ENCODE data around the gene DGKD.

The DGKD gene

DNA sequence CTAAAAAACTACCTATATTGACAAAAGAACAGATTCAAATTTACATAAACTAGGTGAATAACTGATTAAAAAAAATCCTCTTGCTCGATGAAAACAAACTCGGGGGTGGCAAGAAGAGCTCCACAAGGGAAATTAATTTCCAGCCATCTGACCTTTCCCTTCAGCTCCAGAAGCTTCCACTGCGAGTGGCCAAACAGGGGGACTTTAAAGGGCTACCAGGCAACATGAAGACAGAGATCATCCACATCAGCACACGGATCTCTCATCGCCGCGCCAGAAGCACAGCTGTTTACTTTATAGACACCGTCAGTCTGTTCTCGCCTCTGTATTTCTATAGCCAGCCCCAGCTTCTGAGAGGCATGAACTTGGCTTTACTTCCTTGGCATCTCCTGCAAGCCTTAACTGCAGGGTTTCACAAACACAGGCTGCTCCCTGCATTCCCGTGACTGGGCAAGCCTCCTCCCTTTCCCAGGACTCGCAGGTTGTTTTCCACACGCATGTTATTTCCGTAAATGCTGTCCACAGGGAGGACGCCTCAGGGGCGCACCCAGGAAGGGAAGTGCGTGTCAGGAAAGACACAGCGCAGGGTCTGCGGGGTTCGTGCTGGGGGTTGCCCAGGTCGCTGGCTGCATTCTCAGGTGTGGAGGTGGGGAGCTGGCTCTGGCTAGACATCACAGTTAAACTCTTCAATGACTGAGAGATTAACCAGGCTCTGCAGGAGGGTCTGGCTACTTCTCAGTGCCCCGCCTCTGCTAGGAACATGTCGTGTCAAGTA, 127.3 kb downstream of the DGKD start:
- DNase-seq: no peak

DNA sequence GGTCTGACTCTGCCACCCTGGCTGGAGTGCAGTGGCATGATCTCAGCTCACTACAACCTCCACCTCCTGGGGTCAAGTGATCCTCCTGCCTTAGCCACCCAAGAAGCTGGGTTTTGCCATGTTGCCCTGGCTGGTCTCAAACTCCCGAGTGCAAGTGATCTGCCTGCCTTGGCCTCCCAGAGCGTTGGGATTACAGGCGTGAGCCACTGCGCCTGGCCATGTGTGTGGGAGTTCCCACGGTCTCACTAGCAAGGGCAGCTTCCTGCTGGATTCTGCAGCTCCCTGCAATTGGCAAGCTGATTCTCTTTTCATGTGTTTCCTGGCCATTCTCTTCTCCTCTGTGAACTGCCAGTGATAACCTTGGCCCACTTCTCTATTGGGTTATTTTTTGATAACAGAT, 128.3 kb downstream of the DGKD start:
- DNase-seq: no peak

DNA sequence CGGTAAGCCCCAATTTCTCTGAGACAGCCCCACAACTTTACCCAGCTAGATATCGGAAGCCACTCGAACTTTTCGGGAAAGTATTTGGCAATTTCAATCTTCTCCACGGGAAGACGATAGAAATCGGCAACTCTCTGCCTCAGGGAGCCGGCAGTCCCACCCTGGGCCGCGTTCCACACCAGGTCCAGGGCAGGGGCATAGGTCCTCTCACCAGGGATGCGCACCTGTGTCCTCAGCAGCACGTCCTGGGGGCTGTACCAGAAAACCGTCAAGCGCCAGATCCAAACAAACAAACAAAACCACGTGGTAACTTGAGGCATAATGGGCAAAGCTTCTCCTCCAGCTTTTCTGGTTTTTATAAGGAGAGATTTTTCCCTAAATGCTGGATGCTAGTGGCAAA, 131.4 kb downstream of the DGKD start:
- DNase-seq: no peak

DNA sequence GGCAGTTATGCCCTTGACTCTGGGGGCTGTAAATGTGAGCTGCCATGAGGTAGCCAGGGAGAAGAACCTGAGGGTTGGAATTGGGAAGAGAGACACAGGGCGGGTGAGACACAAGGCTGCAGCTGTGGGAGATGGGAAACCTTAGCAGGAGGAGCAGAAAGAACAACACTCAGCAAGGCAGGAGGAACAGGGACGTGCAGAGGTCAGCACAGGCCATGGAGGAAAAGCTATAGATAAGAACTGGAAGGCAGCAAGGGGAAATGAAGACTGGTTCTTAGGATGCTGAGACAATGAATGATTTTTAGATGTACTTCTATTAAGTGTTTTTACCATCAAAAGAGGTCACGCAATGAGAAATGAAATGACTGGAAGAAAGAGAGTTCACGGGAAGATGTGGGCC, 132.1 kb downstream of the DGKD start:
- no peak for DNase-seq

DNA sequence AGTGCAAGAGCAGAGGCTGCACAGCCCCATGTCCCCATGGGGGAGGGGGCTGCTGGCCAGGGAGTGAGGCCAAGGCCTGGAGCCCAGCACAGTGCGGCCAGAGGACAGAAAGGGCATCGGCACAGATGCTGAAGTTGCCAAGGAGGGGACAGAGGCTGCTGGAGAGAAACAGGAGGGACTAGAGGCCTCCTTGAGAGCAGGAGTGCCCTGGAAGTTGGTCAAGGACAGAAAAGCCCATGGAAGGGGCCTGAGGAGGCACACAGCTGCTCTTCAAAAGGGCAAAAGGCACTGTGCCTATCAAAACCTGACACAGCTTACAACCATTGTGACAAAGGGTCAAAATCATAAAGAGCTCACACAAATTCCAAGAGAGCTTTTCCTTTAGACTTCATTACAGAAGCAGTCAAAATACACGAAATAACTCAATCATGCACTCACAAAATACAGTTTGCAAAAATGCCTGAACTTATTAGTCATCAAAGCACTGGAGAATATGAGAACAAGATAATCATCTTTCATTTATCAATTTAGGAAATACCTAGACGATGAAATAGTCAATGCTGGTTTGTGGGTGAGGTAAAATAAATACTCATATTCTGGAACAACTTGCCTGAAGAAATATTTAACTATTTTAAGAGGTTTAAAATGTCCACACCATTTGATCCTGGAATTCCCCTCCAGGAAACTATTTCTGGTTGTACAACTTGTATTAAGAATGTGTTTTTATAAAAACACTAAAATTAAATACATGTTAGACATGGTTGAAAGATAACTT, 132.7 kb downstream of the DGKD start:
- DNase-seq: peak; percentile 91

DNA sequence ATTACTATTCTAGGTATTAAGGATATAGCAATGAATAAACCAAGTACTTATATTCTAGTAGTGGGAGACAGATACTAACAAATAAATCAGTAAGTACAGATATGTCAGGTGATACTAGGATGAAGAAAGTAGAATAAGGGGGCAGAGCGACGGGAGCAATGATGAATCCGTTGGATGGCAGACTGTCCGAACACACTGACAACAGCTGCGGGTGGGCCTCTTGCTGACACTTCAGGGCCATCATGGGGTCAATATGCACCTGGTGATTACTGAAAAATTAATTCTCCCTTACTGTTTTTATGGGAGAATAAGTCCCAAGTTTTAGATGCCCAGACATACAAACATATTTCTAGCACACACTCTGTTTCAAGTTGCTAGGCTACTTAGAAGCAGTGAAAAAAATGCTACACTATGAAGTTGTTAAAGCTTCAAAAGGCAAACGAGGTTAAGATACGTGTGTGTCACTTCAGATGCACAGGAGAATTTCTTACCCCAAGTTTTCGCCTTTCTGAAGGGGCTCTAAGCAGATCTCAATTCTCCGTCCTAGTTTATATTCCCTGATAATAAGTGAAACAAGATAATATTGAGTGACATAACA, 133.6 kb downstream of the DGKD start:
- no peak for DNase-seq

DNA sequence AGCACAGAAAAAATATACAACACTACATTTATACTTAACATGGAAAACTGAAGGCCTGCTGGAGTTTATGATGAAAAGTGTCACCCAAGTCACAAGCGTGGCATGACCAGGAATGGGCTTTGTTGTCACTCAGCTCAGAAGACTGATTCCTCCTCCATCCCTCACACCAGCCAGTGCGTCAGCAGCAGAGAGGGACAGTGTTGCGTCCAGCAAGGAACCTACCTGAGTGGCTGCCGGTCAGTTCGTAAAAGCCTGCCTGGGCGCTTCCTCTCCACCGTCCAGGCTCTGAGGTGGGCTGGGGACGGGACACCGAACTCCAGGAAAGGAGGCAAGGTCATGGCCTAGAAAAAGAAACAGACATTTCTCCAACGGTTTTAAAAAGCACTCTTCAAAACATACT, 134.8 kb downstream of the DGKD start:
- no peak for DNase-seq

DNA sequence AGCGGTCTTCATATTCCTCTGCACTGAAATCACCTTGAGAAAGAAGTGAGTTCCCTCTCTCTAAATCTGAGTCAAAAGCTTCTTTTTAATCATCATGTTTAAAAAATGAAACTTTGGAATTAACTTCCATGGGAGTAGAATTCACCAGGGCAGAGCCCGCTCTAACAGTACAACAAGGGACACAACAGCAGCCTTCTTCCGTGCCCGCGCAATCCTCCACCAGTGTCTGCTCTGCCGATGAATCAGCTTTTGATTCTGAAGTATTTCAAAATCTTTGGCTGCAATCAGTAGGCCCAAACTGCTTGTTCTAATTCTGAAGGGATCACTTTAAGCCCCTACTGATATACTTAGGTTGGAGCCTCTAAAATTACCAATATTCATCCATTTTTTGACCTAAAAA, 135.4 kb downstream of the DGKD start:
- DNase-seq: peak; percentile 25

DNA sequence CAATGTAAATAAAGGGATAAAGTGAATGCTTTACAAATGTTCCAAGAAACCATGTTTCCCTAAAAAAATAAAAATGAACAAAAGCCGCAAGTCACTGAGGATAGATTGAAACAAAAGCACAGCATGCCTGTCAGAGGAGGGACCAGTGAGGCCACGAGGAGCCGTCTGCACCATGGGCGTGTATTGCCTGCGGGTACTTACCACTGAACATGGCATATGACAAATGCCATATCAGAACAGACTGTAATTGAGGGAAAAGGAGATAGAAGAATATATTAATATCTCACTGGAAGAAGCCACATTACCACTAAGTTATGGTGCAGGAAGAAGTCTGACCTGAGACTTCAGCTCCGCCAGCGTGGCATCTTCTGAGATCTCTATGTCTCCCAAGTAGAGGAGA, 136.5 kb downstream of the DGKD start:
- no peak for DNase-seq

DNA sequence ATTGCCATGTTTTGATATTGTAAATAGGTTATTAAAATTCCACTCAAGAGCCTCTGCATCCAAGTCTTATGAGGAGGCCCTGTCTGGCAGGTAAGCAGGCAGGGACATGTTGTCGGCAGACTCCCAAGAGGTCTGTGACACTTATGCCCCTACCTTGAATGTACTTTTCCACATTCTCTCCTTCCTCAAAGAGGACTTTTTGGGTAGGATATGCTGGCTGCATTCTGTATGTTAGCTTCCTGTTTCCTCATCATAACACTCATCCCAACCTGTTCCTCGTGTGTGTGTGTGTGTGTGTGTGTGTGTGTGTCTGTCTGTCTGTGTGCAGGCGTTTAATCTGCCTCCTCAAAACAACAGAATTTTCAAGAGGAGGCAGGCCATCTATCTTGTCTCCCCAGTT, 137.0 kb downstream of the DGKD start:
- DNase-seq: no peak

DNA sequence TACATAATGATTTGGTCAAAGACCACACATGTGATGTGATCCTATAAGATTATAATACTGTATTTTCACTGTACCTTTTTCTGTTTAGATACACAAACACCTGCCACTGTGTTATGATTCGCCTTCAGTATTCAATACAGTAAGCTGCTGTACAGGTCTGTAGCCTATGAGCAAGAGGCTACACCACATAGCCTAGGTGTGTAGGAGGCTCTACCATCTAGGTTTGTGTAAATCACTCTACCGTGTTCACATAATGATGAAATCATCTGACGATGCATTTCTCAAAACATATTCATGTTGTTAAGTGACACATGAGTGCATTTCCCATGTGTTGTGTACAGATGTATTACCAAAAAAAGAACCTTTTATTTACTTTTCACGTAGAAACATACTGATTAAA, 137.8 kb downstream of the DGKD start:
- no peak for DNase-seq

DNA sequence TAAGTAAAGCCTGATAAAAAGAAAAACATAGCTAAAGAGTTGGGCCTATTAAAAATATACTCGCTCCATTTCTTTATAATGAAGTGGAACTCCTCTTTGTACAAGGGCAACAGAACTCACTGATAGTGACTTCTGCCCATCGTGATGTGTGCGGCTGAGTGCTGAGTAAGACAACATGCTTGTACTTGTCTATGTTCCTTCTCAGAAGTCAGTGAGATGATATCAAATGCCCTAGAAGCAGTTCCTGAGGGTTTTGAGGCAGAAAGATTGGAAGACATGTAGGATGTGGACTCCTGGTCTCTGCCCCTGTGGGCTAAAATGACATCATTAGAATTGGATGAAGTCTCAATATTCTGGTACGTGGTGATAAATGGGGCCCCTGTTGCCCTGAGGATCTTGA, 138.5 kb downstream of the DGKD start:
- DNase-seq: no peak

DNA sequence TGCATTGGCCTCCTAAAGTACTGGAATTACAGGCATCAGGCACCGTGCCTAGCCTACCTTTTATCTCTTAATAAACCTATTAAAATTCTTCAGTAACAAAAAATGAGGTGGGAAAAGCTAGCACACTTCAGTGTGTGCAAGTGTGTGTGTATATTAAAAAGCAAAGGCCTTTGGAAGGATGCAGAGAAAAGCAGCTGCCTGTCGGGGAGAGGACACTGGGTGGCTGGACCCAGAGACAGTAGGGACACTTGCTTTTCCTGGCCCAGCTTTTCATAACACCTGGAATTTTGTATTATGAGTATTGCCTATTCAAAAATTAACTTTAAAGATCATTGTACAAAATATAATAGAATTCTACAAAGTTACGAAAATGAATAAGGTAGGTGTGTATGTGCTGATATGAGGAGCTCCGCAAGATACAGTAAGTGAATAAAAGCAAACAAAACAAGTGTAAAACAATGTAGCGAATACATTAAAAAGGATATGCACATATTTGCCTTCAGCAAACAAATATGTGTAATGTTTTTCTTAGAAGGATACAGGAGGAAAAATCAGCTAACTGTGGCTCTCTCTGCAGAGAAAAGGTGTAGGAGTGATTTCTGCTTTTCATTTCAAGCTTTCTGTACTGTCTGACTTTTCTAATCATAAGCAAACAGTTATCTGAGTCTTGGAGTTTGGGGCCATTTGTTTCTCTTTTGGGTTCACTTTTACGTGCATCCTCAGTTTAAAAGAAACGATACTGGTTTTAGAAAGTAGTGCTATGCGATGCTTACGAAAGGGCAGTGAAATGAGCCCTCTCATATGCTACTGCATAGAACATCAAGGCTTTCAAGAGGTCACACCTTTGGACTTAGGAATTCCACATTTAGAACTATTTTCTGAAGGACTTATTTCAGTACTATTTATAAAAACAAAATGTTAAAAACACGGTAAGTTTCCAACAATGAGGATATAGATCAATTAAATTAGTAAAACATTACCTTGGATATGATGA, 141.5 kb downstream of the DGKD start:
- DNase-seq: no peak

DNA sequence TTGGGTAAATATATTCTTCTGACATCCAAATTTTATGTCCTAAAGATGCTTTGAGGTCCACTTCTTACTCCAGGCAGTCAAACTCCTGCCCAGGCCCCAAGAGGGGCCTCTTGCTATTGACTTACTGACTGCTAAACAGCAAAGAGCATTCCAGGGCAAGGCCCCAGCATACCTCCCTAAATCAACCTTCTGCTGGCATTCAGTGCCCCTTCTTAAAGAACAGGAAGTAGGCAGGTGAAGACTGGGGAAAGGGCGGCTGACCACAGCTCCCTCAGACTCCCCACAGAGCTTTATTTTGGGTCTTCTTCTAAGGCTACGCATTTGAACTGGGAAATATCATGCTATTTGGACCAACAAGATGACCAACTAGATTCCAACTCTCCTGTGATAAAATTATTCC, 143.4 kb downstream of the DGKD start:
- DNase-seq: no peak

DNA sequence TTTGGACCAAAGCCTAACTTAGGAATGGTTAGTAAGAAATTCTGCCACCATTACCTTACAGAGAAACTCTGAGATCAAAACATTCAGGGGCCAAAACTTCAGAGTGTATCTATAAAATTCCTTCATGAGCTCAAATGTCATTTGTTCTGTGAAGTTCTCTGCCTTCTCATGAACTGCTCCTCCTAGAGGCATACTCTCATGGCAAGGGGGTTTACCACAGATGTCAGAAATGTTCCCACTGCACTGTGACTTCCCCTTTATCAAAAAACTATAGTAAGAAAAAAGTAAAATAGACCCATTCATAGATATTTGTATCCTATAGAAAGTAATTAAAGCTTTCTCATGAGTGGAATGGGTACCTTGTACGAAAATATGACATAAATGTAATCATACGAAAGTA, 143.8 kb downstream of the DGKD start:
- DNase-seq: no peak

DNA sequence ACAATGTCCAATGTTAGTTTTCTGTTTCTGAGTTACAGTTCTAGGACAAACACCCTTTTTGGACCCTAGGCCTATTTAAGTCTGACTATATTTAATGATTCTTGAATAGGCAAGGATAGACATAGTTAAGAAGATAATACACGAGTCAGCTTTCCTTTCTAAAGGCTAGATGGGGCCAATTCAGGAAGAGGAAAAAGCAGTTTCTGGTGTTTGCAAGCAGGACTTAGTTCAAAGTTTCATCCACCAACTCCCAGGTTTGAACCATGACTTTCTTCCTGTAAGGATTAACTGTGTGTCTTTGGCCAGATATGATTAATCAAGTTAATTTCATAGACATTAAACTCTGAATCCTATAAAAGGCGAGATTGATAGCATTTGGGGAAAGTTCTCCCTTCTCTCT, 145.6 kb downstream of the DGKD start:
- no peak for DNase-seq

DNA sequence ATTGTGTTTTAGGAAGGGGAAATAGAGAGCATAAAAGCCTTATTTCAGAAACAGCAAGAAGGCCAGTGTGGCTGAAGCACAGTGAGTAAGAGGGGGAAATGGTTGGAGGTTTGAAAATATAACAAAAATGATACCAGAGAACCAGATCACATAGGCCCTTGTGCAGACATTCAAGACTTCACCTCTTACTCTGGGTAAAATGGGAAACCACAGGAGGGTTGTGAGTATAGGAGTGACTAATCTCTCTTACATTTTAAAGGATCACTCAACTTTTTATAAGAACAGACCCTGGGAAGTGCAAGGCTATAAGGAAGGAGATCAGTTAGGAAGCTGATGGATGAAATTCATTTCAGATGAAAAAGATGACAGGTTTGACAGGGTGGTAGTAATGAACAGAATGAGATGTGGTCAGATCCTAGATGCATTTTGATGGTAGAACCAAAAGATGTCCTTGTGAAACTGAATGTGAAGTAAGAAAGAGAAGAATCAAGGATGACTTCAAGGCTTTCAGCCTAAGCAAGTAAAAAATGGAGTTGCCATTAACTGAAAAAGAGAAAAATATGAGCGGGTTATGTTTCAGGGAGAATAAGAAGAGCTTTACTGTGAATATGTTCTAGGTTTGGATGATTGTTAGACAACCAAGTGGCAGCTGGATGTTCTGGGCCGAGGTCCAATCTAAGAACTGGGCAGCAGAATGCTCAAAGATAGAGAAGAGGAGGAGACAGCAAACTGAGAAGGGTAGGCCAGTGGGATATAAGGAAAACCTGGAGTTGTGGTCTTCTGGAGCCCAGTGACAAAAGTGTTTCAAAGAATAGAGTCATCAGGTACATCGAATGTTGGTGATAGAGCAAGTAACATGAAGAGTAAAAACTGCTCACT, 147.1 kb downstream of the DGKD start:
- DNase-seq: peak; percentile 73

DNA sequence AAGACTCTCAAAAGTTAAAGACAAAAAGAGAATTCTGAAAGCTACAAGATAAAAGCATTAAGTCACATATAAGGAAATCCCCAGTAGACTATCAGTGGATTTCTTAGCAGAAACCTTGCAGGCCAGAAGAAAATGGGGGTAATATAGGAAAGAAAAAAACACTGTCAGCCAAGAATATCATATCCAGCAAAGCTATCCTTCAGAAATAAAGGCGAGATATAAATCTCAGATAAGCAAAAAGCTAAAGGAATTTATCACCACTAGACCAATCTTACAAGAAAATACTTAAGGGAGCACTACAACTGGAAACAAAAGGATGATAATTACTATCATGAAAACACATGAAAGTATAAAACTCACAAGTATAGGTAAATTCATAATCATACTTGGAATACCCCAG, 149.2 kb downstream of the DGKD start:
- no peak for DNase-seq

DNA sequence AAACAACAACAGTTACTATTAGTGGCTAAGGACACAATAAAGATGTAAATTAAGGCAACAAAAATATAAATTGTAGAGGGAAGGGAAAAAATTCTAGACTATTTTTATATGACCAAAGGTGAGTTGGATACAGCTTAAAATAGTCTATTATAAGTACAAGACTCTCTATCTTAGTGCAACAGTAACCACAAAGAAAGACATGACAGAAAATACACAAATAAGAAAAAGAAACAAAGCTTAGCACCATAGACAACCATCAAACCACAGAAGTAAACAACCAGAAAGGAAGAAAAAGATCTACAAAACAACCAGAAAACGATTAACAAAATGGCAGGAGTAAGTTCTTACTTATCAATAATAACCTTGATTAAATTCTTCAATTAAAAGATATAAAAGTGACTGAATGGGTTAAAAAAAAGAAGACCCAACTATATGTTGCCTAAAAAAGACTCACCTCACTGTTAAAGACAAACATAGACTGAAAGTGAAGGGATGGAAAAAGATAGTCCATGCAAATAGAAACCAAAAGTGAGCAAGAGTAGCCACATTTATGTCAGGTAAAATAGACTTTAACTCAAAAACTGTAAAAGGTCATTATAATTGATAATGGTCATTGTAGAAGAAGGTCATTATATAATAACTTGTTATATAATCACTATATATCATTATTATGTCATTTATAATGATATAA, 149.8 kb downstream of the DGKD start:
- no peak for DNase-seq

DNA sequence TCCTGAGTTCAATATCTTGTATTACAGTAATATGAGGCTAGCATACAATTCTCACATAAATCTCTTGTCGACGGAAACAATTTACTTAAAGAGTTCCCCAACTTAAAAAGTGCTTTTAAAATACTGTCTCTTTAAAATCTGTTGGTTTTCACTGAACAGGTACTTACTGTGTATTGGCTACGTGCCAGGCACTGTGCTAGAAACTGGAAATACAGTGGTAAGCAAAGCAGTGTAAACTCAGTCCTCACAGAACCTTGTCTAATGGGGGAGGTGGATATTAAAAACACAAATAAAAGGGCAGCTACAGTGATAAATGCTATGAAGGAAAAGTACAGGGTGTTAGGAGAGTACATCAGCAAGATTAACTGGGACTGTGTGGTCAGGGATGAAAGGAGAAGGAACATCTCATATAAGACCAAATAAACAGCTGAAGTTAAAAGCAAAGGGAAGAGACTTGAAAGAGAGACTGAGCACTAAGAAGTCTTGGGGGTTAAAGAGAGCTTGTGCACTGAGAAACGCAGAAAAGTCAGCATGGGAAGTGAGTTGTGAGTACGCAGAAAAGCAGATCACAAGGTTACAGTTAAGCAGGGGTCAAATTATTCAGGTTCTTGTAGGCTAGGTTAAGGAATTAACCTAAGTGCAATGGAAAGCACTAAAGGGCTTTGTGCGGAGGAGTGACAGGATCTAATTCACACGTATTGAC, 159.8 kb downstream of the DGKD start:
- DNase-seq: no peak

Data from fibroblast of skin of abdomen (primary cell).